ENCODE results near the gene IFI16.
A peak's percentile ranks its signal among the peaks of the same experiment; 100 is the strongest.

Gene IFI16

GRCh38 chr1:159055181-159055641, 45.5 kb downstream of the IFI16 start:
- no peak overlapping the region for H3K4me3 ChIP-seq (ENCODE audit: low read depth, low read length)
- no peak for TF ChIP-seq CTCF (conservative IDR thresholded peaks at IDR 0.05; ENCODE audit: low read depth, low read length)
- DNase-seq (ENCODE audit: low read depth) = no peak

GRCh38 chr1:159056069-159056698, 46.5 kb downstream of the IFI16 start:
- TF ChIP-seq CTCF (conservative IDR thresholded peaks at IDR 0.05; ENCODE audit: low read depth, low read length) = peak; percentile 25
- peak; percentile 18 for DNase-seq (ENCODE audit: low read depth)
- H3K4me3 ChIP-seq (ENCODE audit: low read depth, low read length) = no peak overlapping the region

- TF ChIP-seq CTCF (conservative IDR thresholded peaks at IDR 0.05; ENCODE audit: low read depth, low read length) = no peak
Measured at GRCh38 chr1:159058751-159059150, 49.0 kb downstream of the IFI16 start.

GRCh38 chr1:159065106-159065505, 55.4 kb downstream of the IFI16 start:
- no peak for TF ChIP-seq CTCF (conservative IDR thresholded peaks at IDR 0.05; ENCODE audit: low read depth, low read length)
- DNase-seq (ENCODE audit: low read depth) = no peak
- H3K4me3 ChIP-seq (ENCODE audit: low read depth, low read length) = no peak overlapping the region

More at GRCh38 chr1:159058751-159059150, 49.0 kb downstream of the IFI16 start:
- DNase-seq (ENCODE audit: low read depth) = no peak
- no peak overlapping the region for H3K4me3 ChIP-seq (ENCODE audit: low read depth, low read length)

GRCh38 chr1:159066108-159066507, 56.4 kb downstream of the IFI16 start:
- DNase-seq (ENCODE audit: low read depth) = no peak
- no peak for TF ChIP-seq CTCF (conservative IDR thresholded peaks at IDR 0.05; ENCODE audit: low read depth, low read length)
- H3K4me3 ChIP-seq (ENCODE audit: low read depth, low read length) = no peak overlapping the region

GRCh38 chr1:159067699-159068621, 58.3 kb downstream of the IFI16 start:
- no peak for TF ChIP-seq CTCF (conservative IDR thresholded peaks at IDR 0.05; ENCODE audit: low read depth, low read length)
- H3K4me3 ChIP-seq (ENCODE audit: low read depth, low read length) = no peak overlapping the region
- no peak for DNase-seq (ENCODE audit: low read depth)

All from choroid plexus epithelial cell (primary cell).